T-helper 2 cell (primary cell): Measurements from ENCODE around the gene MBNL2.

Source experiments
- DNase-seq, 5 experiments: peaks; one replicate each; pipeline versions ENCODE4 v3.0.0 to v3.0.0-alpha.2; 2012 to 2022

The MBNL2 gene

DNA sequence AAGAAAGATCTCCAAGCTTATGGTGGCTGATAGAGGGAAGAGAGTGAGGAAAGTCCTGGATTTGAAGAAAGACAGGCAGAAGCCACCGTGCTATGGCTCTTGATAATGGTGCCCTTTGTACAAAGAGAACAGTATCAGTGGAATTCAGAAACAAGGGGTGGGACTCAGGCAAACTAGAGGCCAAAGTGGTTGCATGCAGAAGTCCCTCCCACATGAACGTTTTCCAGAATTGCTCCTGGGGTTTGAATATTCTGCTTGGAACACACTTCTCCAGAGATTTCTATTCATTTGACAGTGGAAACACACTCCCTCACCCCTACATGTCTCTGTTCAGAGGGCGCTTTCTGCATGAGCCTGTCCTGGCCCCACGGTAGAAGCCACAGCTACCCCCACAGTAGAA lies 10.1 kb upstream of the MBNL2 start:
- DNase-seq: no peak

DNA sequence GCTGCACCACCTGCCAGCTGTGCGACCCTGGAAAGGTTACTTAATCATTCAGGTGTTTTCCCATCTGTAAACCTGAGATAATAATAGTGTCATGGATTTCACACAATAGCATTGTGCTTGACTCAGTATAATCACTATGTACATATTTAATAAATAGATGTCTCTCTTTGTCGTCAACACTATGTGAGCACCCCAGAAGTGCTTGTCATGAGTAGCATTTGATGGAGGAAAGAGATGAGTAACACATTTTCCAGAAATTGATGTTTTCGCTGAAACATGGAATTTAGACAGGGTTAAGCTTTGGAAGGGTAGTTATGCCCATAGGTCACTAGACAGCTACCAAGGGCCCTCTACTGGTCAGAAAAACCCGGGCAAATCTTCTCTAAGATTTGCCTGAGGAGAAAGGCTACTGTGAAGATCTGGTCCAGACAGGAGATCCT lies 9.5 kb upstream of the MBNL2 start:
- DNase-seq: no peak

DNA sequence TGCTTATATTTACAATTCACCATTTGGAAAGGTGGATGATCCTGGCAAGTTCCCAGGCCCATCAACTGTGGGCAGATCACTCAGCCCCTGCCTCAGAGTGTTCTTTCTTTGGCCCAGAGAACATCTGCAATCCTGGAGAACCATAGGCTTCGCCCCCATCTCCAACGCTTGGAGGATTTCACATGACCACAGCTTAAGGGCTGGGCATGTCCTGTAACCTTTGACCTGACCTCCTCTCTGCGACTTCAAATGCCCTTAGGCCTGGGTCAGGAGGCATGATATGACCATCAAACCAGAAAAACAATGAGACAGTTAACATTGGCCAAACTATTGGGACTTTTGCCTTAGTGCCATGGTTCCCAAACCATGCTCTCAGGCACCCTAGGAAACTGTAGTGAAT lies 7.2 kb upstream of the MBNL2 start:
- DNase-seq: no peak

DNA sequence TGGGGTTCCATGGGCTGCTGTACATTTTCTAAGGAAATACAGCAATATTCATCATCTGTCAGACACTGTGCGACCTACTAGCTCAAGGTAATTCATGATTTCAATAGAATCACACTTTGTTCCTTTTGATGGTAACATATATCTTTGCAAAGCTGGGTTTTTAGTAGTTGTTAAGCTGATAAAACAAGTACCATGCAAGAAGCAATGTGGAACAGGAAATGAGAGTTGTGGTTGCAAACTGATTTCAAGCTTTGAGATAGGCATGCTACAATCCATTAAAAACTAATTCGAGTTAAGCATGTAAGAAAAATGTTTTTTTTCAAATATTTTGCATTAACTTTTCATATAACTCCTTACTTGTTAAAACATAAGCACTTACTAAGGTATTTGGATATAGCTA lies 6.8 kb upstream of the MBNL2 start:
- DNase-seq: peak in 1 of 5 experiments; percentile 88

DNA sequence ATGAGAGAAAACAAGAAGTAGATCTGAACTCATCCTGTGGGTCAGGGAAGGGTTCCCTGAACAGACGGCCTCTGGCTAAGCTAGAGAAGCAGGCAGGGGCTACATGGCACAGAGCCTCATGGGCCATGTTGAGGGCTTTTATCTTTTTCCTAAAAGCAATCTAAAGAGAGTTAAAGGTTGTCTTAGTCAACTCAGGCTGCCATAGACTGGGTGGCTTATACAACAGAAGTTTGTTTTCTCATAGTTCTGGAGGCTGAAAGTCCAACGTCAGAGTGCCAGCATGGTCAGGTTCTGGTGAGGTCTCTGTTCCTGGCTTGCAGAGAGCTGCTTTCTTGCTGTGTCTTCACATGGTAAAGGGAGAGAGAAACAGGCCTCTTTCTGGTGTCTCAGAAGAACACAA lies 2.9 kb upstream of the MBNL2 start:
- DNase-seq: no peak

DNA sequence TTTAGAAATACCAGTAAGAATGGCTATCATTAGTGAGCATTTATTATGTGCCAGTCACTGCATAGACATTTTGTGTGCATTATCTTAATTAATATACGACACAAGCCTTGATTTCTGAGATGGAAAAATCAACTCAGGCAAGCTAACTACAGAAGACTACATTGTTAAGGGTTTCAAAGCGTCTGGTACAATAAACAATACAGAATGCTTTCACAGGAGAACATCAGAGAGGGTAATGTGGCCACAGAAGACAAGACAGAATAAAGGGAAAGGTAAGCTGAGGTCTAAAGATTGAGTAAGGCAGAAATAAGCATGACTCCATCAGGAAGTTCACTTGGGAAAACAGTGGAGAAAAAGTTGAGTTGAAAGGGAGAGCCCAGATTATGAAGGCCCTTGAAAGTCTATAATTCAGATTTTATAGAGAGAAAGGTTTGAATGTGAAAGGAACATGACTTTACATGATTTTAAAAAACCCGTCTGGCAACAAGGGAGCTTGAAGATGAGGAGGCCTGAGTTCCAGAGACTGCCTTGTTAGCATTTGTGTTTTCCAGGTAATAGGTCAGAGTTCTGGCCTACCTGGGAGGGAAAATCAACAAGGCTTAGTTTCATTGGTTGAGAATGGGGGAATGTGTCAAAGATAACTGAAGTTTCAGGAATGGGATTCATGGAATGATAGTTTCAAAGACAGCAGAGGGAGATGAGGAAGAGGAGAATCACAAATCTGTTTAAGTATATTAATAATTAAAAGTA lies 1.8 kb upstream of the MBNL2 start:
- no peak for DNase-seq

DNA sequence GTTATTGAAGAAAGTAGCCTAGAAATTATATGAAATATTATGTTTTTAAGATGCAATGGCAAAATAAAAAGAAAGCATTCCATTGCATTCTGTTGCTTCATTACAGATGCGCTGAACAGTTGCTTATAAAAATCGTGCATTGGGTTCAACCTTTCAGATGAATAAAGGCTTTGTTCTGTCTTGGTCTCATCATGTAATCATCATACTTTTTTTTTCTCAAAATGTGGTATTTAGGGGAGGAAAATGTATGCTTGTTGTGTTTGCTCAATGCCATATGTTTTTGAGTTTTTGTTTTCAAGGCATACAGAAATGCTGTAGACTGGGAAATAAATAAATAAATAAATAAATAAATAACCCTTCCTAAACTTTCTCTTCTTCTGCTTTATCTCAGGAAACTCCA lies 1.1 kb upstream of the MBNL2 start:
- no peak for DNase-seq

DNA sequence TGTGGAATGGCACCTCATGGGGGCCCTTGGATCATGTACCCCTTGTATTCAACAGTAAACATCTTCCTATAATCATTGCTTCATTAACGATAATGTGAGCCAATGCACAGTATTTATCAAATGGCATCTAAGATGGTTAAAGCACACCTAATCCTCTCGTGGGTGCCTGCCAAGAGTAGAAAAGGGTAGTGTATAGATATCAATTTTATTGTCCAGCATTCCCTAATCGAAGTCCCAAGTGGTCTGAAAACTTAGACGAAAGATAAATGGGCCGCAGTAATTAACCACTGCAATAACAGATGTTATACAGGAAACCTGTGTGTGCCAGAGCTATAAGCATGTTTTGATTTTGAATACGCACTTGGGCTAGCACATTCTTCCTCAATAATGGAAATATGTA lies 667 bp upstream of the MBNL2 start:
- DNase-seq: no peak

DNA sequence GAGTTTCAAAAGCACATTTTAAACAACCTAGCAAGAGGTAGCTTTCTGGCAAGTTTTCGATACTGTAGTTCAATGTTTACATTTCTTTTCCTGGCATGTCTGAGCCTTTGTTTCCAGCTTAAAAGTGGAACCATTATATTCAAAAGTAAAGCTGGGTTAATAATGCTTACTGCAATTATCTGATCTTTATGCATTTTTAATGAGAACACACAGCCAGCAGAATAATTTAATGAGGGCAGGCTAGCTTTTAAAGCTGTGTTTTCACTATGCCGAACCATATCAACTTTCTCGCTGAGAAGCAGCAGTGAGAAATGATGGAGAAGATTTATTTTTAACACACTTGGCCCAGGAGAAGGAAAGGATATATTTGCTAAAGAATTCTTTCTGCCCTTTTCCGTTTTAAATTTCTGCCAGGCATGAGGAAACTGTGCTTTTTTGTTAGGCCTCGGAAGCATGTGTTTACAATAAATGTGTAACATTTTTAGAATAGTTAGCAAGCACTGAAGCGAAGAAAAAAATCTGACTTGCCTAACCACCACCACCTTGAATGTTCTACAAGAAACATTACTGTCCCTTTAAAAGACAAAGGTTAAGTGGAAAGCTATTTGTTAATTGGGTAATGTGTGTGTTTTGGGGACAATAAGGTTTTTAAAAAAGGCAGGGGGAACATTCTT lies 1.0 kb downstream of the MBNL2 start:
- DNase-seq: no peak

DNA sequence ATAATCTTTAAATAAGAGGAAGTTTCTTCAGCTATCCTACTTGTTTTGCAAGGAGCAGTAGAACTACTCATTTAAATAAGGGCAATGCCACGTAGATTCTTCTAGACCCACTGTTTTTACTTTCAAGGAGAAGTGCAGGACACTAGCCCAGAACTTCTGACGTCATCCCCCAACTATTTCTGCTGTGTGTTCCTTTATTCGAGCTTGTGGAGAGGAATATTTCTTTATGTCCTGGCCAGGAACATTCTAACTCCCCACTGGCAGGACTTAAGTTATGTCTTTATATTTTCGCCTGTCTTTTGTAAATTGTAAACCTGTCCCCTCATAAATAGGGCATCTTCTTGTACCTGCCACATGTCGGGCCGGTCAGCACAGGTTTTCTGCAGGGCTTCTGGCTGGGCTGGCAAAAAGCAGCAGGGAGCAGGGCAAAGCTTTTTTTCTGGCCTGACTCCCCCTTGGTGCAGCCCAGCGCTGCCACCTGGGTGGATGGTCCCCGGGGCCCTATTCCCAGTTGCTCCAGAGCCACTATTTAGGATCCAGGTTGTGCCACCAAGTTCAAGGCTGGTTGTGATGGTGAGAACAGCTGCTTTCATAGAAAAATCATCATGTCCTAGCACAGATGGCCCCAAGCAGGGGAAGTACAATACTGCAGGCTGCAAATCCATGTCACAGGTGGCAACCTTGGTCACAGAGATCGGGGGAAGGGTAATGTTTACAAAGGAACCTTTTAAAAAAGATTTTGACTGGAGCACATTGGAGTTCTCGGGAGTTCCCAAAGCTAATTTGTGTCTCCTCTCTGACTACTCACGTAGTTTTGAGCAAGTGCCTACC lies 1.8 kb downstream of the MBNL2 start:
- peak in 2 of 5 experiments; percentile 26 to 49 for DNase-seq

DNA sequence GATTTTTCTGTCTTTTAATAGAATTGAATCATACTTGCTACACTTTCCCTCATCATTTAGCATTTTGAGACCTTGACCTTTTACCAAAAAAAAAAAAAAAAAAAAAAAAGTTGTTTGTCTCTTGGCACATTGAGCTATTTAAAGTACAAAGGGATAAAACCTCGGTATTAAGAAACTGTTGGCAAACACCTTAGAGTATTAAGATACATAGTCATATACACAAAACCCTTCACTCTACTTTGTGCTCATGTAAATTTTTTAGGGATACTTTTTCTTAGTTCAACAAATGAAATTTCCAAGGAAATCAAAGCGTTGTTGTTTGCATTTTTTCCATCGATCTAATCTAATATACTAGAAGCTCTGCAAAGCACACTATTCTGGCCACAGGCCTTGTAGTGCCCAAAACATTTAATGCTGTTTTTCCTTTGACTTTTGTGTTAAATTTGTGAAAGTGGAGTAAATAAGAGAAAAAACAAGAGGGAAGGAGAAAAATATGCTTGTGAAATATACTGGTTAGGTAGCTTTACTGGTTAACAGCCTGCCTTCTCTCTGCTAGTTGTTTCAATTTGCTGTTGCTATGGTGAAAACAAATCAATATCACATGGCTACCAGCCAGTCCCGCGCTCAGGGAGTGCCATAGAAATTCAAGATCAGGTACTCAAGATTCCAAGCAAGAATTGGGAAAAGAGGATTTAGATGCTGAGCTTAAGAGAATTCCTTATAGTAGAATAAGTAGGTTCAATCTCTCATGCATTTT lies 2.6 kb downstream of the MBNL2 start:
- peak in 3 of 5 experiments; percentile 44 to 71 (median 54) for DNase-seq

DNA sequence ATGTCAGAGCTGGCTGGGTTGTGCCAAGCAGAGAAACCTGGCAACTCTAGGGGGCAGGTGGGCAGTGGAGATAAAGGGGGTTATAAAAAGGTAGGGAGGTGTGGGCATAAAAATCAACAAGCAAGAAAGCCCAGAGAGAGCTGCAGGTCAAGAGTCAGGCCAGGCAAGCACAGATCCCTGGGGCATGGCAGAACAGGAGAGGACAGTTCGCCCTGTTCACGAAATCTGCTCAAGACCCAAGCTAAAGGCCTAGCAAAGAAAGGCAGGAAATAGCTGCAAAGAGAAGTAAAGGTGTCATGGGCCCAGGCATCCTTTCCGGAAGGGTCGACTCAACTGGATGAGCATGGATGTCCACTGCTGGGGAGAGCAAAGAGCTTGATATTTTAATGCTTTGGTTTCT lies 3.4 kb downstream of the MBNL2 start:
- DNase-seq: peak in 2 of 5 experiments; percentile 17 to 28

DNA sequence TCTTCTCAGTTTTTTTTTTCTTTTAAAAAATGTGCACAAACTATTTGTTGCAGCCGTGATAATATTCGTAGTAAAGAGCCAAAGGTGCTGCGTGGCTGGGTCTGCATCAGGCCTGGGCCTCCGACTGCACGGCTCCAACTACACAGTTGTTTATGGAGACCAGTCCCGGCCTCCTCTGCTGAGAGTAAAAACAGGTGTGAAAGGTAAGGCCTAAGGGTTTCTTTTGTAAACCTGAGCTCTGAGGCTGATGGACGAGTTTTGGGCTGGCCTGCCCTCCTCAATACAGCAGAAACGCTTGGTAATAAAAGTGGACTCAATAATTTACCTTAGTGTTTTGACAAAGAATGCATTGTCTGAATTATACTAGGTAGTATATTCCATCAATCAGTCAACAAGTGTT lies 3.9 kb downstream of the MBNL2 start:
- DNase-seq: no peak

DNA sequence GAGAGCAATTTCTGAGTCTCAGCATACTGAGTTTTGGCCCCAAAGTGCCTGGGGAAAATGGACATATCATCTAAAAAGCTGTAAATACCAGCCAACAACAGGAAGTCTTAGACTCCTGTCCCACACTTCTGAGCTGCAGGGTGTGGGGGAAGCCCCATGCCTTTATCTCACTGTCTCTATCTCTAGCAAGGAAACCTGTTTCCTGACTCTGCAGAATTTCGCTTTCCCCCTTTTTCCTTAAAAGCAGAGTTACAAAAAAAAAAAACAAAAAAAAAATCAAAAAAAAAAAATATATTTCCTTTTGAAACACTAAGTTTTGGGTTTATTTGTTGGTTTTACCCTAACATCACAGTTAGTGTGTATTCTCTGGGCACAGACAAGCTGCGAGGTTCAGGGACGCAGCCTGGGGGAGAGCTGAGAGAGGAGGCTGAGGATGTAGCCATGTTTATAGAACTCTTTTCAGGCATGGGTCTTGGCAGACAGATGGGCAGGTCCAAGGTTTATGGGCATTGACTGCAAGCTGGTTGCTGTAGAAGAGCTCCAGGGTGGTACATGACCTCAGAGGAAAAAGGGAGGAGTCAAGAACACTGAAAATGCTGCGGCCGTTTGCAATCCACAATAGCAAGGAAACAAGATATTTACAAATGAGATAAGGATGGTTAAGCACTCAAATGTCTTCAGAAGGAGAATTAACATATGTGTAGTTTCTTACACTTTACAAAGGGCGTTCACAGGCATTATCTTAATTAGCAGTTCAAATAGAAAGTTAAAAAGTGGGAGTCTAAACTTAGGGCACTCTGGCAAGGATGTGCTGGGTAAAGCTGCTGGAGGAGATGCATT lies 4.9 kb downstream of the MBNL2 start:
- peak in 4 of 5 experiments; percentile 17 to 87 (median 51) for DNase-seq

DNA sequence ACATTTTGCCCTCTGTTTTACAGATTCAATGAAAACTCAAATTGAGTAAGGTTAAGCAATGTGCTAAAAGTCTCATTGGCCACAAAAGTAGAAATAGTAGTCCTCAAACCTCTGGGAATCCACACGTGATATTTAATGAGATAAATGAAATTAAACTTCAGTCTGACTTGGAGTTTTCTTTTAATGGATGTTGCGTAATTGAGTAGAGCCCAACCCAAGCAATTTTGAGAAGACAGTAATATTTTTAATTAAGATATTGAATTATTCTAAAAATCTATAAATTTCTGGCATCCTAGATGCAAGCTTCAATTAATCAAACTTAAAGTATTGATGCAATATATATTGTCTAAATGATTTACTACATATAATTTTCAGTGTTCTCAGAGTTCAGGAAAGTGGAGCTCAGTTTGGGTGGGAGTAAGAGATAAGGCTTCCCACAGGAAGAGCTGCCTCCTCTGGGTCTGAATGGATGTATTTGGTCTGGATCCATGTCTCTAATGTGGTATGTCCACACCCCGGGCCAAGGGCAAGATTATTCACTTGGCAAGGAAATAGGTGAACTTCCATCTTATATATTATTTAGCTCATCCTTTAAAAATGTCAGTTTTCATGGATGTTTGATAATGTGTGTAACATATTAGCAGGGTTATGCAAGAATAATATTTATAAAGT lies 6.9 kb downstream of the MBNL2 start:
- DNase-seq: no peak

DNA sequence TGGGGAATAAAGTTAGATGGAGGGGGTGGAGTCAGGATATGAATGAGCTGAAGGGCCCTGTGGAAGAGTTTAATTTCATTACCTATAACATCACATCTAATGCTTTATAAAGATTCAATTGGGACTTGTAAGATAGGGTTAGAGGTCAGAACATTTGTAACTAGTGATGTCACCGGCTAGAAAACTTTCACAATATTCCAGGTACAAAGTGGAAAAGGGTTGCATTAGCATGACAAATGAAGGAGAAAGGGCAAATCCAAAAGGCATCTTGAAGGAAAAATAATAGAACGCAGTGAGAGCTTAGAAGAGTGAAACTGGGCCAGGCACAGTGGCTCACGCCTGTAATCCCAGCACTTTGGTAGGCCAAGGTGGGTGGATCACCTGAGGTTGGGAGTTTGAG lies 7.6 kb downstream of the MBNL2 start:
- no peak for DNase-seq

DNA sequence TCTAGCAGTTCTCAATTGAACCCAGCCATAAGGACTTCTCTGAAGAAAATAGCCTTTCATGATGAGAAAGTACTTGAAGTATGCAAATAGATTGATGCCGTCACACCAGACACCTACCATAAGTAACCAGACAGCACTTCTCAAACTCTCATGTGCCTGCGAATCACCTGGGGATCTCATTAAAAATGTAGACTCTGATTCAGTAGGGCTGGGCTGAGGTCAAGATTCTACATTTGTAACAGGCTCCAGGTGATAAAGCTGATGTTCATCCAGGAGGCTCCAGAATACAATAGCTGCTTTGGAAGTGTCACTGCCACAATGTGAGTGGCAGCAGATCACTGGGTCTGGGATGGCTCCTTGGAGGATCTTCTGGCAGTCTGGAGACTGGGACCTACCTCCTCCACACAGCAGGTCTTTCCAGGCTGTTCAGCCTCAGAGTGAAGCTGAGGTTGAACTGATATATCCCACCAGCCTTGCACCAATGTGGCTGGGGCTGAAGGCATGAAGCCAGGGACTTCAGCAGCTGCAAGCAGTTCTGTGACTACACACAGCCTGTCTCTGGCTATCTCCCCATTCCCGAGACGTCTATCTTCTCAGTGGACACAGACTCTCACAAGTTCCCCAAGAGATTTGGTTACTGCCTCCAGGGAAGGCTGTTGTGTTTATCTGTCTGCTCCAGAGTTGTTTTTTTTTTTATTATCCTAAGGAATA lies 9.1 kb downstream of the MBNL2 start:
- no peak for DNase-seq

DNA sequence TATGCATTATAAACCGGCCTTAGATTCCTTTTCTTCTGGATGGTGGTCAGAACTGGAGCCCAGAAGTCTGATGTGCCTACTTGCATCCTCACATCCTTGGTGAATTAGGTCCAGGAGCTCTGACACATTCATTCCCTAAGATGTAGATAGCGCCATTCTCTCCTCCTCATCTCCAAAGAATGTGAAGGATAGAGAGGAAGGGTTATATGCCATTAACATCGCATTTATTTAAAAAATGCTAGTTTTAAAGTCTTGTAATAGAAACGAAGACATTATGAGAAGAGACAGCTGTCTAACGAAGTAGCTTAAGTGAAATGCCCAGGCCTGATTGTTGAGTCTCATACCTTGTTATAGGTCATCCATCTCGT lies 9.7 kb downstream of the MBNL2 start:
- DNase-seq: no peak

DNA sequence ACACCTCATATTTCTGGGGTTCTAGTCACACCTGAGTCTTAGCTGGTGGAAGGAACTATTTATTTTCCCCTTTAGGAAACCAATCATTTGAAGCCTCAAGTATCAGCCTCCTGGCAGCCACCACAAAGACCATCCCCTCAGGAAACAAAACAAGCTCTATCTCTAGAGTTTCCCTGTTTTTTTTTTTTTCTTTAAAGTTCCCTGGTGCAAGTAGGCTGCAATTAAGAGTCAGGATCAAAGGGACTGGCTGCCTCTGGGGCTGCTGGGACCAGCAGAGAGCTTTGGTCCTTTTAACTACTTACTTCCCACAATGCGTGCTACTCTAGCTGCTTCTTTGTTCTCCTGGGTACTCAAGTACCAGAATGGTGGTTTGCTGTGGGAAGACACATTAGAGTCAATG lies 11.4 kb downstream of the MBNL2 start:
- DNase-seq: no peak

DNA sequence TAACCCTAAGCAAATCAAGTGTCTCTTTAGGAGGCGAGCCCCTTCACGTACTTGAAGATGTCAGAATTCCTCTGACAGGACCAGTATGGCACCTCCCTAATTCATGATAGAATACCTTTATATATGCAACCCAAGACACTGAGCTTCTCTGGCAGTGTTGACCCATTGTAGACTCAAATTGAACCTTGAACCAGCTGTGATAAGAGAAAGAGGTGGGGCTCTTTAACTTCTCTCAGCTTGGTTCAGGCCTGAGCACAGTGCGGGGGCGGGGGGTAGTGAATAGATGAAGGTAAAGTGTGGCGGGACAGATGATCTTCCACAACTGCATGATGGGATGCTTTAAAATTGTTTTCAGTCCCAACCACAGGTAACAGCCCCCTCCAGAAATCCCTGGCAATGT lies 12.1 kb downstream of the MBNL2 start:
- no peak for DNase-seq

DNA sequence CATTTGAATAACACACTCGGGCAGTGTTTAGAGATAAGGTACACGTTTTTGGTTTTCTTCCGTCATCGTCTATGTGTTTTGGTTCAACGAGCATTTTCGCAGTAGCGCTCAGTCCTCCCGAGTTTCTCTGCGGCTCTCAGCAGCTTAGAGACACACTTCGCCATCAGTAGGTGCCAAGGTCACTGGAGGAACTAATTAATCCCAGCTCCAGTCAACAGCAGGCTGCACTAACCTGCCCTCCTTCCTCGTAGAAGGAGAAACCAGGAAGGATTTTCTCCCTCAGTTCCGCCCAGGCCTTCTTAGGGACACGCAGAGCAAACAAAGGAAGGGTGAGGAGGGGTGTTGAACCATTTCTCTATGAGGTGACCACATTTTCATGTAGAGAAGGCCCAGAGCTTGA lies 12.6 kb downstream of the MBNL2 start:
- DNase-seq: no peak
